Measurements from ENCODE around the gene RSPO1.
"Not testable (repeated sequence)": the region's sequence is repeated elsewhere in the genome, so short reads cannot be mapped to it uniquely, and the experiment has no call there.

Gene RSPO1, protein sequence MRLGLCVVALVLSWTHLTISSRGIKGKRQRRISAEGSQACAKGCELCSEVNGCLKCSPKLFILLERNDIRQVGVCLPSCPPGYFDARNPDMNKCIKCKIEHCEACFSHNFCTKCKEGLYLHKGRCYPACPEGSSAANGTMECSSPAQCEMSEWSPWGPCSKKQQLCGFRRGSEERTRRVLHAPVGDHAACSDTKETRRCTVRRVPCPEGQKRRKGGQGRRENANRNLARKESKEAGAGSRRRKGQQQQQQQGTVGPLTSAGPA

DNA sequence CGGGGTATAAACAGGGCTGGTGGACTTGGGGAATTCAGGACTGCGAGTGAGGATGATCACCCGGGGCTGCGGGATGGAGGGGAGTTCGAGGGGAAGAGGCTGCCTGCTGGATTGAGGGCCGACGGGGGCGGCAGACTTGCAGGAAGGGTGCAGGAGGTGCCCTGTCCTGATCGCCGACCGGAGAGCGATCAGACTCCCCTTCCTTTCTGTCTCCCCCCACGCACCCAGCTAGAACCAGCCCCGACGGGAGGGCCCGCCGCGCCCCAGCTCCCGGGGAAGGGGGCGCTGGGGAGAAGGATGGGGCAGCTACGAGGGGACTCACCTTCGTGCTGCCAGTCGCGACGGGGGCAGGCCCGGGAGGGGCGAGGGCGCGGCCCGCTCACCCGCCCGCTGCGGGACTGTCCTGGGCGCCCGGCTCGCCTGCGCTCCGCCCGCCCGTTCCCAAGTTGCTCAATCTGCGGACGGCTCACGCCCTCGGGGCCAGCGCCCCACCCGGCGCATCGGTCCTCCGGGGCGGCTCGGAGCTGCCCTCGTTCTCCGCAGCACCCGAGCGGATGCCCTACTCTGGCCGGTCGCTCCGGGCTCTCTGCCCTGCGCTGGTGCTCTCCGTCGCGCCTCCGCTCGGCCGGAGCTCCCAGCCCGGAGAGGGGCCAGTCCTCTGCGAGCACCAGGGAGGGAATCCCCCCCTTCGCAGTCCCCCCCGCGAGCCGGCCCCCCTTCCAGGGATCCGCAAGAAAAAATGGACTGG lies at the start of gene RSPO1:
TSS of gene RSPO1 (minus strand) at position 649 of the 748 bp plus-strand sequence. CDS start 5,231 bp downstream, outside the sequence.
- no peak within 1 kb of the TSS for H3K4me3 ChIP-seq (ENCODE audit: low read depth, low read length)
- TF ChIP-seq, protein P1, sequence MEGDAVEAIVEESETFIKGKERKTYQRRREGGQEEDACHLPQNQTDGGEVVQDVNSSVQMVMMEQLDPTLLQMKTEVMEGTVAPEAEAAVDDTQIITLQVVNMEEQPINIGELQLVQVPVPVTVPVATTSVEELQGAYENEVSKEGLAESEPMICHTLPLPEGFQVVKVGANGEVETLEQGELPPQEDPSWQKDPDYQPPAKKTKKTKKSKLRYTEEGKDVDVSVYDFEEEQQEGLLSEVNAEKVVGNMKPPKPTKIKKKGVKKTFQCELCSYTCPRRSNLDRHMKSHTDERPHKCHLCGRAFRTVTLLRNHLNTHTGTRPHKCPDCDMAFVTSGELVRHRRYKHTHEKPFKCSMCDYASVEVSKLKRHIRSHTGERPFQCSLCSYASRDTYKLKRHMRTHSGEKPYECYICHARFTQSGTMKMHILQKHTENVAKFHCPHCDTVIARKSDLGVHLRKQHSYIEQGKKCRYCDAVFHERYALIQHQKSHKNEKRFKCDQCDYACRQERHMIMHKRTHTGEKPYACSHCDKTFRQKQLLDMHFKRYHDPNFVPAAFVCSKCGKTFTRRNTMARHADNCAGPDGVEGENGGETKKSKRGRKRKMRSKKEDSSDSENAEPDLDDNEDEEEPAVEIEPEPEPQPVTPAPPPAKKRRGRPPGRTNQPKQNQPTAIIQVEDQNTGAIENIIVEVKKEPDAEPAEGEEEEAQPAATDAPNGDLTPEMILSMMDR (IDR thresholded peaks at IDR 0.05; ENCODE audit: insufficient read depth, low read depth, low read length, missing control alignments), result no peak
- DNase-seq (ENCODE audit: low read depth), result no peak

DNA sequence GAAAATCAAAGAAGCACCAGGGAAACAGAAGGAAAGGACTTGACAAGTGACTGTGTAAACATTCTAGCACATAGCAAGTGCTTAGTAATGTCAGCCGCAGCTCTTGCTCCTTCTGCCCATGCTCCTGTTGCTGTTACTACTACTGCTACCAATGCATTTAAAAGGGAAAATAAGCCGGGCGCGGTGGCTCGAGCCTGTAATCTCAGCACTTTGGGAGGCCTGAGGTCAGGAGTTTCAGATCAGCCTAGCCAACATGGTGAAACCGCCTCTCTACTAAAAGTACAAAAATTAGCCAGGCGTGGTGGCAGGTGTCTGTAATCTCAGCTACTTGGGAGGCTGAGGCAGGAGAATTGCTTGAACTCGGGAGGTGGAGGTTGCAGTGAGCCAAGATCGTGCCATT lies 49.5 kb upstream of the RSPO1 start:
- not testable (repeated sequence) for DNase-seq (ENCODE audit: low read depth); H3K4me3 ChIP-seq (ENCODE audit: low read depth, low read length)

DNA sequence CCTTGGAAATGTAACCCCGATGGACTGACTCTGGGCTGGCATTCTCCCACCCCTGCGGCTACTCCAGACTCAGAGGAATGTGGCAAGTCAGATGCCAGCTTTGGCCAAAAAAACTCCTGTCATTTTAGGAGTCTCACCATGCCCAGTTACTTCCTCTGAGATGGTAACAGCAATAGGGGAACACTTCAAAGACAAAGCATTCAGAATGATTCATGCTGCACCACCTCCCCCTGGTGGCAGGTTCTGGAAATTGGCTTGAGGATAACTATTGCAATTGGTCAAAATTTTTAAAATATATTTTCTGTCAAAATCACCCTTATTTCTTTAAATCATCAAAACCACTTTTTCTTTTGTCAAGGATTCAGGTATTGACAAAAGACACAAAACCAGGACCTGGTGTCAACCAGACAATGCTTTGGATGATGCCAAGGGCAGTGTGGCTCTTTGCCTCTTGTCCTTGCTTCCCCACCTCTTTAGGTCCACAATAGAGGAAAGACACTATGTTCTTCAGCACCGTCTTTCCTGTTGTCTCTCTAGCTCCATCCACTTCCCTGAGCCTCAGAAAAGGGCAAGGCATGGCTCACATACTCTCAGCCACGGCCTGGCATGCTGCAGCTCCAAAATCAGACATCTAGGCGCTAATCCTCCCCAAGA lies 47.8 kb upstream of the RSPO1 start:
- TF ChIP-seq, protein P1 (IDR thresholded peaks at IDR 0.05; ENCODE audit: insufficient read depth, low read depth, low read length, missing control alignments), result peak; percentile 81
- peak; percentile 78 for DNase-seq (ENCODE audit: low read depth)
- no peak overlapping the region for H3K4me3 ChIP-seq (ENCODE audit: low read depth, low read length)

DNA sequence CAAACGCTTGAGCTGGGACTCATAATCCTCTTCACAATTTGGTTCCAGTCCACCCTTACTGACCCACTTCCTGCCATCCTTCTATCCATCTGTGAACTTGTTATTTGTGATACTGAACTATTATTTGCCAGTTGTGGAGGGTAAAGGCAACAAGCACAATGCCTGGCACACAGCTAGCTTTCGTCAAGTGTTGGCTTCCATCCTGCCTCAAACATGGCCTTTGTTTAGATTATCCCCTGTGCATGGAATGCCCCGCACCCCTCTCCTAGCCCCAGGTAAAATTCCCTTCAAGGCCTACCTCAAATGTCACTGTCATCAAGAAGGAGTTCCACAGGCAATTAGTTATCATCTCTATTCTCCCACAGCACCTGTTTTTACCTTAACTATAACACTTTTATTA lies 46.2 kb upstream of the RSPO1 start:
- DNase-seq (ENCODE audit: low read depth), result no peak
- TF ChIP-seq, protein P1 (IDR thresholded peaks at IDR 0.05; ENCODE audit: insufficient read depth, low read depth, low read length, missing control alignments), result no peak
- H3K4me3 ChIP-seq (ENCODE audit: low read depth, low read length), result no peak overlapping the region

DNA sequence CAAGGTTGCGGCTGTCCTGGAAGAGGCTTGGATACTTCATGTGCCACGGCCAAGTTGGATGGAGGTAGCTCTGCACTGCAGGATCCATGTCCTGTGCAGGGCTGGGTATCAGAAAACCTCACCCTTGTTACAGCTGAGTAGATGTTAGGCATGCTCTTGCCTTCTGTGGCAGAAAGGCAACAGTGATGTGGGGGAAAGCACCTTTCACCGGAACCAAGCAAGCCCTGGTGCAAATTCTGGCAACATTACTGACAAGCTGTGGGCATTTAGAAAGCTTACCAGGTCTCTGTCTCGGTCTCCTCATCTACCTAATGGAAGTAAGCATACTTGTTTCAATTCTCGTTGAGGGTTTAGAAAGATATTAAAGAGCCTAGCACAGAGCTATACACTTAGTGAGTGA lies 43.1 kb upstream of the RSPO1 start:
- TF ChIP-seq, protein P1 (IDR thresholded peaks at IDR 0.05; ENCODE audit: insufficient read depth, low read depth, low read length, missing control alignments), result no peak
- no peak overlapping the region for H3K4me3 ChIP-seq (ENCODE audit: low read depth, low read length)
- DNase-seq (ENCODE audit: low read depth), result peak; percentile 34

DNA sequence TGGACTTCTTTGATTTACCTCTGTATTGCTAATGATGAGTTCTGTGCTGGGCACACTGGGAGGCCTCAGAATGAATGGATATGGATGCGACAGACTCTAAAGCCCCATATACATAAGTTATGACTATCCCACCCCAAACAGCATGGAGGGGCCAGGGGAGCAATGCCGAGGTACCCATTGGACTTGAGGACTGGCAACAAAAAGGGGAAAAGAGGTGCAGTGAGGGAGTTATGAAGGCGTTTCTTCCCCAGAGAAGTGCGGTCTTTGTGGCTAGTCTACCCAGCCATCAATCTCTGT lies 42.4 kb upstream of the RSPO1 start:
- TF ChIP-seq, protein P1 (IDR thresholded peaks at IDR 0.05; ENCODE audit: insufficient read depth, low read depth, low read length, missing control alignments), result no peak
- no peak overlapping the region for H3K4me3 ChIP-seq (ENCODE audit: low read depth, low read length)
- DNase-seq (ENCODE audit: low read depth), result no peak

Data from GM12865 (cell line).